Measurements from ENCODE around the gene RBP3. TPM values are rescaled to one million over a fixed set of nuclear protein-coding genes. Genes with fewer than 3 reads are reported as not detected.

RBP3 gene
- not detected in 2 replicates for total RNA-seq

DNA sequence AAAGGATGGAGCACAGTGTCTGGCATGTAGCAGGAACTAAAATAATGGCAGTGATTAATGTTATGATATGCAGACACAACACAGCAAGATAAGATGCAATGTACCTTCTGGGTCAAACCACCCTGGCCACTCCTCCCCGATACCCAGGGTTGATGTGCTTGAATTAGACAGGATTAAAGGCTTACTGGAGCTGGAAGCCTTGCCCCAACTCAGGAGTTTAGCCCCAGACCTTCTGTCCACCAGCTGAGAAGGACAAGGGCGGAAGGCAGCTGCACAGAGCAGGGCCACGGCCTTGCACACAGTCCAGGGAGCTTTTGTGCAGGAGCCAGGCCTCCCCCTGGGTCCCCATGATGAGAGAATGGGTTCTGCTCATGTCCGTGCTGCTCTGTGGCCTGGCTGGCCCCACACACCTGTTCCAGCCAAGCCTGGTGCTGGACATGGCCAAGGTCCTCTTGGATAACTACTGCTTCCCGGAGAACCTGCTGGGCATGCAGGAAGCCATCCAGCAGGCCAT, at the start of gene RBP3:
Gene RBP3 (plus strand): TSS at position 226 of the 514 bp plus-strand sequence. CDS start 122 bp downstream, at position 348.

DNA sequence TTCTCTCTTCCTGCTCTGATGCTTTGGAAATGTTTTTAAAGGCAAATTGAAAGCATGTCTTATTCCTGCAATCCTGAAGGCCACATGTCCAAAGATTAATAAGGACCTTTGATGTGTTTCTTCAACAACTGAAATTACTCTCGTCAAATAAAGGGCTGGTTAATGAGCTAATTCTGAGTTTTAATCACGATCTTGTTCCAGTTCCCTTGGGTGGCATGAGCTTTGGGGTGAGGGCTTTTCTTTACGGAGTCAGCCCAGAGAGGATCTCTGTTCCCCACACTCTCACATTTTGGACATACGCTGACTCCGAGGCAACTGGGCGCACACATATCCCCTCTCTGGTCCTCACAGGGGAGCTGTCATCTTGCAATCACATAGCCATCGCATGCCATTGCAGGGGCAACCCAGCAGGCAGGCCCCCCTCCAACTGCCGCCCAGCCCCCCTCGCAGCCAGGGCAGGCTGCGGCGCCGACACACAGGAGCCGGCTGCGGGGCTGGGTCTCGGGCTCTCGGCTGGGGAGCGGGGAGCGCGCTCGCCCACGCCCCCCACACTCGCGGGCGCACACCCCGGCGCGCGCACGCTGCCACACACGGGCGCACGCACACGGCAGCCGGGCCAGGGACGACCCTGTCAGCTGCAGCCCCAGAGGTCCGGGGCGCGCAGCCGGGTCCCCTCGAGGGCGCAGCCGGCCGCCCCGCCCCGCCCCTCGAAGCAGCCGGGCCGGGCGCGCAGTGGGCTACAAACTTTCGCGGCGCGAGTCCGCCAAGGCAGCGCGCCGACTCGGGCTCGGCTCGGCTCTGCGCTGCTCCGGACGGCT, 48.3 kb upstream of the RBP3 start, which contains the start of gene GDF10:
Gene GDF10 (plus strand): TSS at position 587 of the 818 bp plus-strand sequence. CDS start 455 bp downstream, outside the sequence.

DNA sequence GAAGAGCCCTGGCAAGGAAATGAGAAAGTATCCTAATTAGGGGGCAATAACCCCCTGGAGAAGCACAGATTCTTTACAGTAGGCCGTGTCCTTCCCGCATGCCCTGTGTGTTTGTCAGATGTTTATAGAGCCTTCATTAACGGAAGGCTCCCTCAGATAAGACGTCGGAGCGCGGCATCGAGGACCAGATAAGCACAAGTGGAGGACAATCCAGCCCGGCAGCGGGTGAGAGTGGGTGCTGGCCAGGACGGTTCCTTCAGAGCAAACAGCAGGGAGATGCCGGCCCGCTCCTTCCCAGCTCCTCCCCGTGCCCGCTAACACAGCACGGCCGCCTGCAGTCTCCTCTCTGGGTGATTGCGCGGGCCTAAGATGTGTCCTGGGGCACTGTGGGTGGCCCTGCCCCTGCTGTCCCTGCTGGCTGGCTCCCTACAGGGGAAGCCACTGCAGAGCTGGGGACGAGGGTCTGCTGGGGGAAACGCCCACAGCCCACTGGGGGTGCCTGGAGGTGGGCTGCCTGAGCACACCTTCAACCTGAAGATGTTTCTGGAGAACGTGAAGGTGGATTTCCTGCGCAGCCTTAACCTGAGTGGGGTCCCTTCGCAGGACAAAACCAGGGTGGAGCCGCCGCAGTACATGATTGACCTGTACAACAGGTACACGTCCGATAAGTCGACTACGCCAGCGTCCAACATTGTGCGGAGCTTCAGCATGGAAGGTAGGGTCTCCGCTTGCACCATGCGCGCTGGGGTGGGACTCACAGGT, 25.7 kb upstream of the RBP3 start, which contains the start of gene GDF2:
Gene GDF2 (plus strand): TSS at position 155 of the 762 bp plus-strand sequence. CDS start 215 bp downstream, at position 370.

DNA sequence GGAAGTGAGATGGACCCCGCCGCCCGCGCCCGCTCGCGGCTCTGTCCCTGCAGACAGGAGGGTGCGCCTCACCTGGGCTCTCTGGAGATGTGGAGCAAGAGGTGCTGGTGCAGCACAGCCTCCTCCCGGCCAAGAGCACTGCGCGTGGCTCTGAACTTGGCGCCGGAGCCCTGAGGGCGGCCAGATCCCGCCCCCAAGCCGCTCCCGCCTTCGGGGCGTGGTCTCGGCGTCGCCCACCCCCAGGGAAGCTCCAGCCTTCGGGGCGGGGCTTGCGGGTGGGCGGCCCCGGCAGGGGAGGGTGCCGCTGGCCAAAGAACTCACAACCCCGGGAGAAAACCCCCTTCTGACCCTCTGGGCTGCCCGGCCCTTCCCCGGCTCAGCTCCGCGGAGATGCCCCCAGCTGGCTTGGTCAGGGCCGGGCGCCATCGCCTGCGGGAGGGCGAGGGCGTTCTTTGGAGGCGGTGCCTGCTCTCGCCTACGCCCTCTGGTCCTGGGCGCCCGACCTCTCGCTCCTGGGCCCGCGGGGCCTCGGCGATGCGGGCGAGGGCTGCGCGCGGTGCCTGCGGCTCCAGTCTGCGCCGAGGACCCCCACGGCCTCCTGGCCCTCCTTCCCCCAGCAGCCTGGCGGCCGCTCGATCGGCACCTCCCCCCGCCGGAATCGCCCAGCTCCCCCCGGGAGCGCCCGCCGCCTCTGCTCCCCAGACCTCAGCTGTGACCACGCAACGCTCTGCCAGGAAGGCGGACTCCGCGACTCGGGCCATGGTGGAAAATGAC, 36.2 kb downstream of the RBP3 start, which contains the start of gene ZNF488:
Gene ZNF488 (minus strand): TSS at position 146 of the 774 bp plus-strand sequence. CDS start 15,464 bp downstream, outside the sequence.

Other genes starting within 250 kb of the RBP3 start
- gene GDF10, start 48.2 kb upstream of the RBP3 start, total RNA-seq: under 0.01 TPM in 1 of 2 replicates, not detected in the other
- not detected in 2 replicates for gene GDF2, start 25.9 kb upstream of the RBP3 start, total RNA-seq
- gene ZNF488, start 35.9 kb downstream of the RBP3 start, total RNA-seq: under 0.01 and 0.47 TPM in 2 replicates
- gene ANXA8, start 135.8 kb downstream of the RBP3 start, total RNA-seq: 0.77 and 18.2 TPM in 2 replicates
- not detected in 2 replicates for gene FAM25G, start 143.3 kb downstream of the RBP3 start, total RNA-seq
- gene AGAP9, start 175.3 kb downstream of the RBP3 start, total RNA-seq: 2.1 and 7.7 TPM in 2 replicates

All from pericardium fibroblast (primary cell).